Nephron progenitor cell (in vitro differentiated cells): ENCODE results near the gene LIPC.

ENCODE experiments used
- DNase-seq: peaks from one replicate; pipeline ENCODE4 v3.0.0; 2021
- H3K27ac Mint-ChIP-seq: 2 replicates; pipeline ENCODE4 v1.8.0; 2021; ENCODE audit warnings: mild to moderate bottlenecking, moderate library complexity, mixed read lengths
- H3K27me3 Mint-ChIP-seq: 2 replicates; pipeline ENCODE4 v1.8.0; 2021; ENCODE audit warnings: mild to moderate bottlenecking, low read depth, mixed read lengths; ENCODE audit not compliant: poor library complexity
- H3K36me3 Mint-ChIP-seq: 2 replicates; pipeline ENCODE4 v1.8.0; 2021; ENCODE audit warnings: low read depth, mixed read lengths
- H3K4me1 Mint-ChIP-seq: 2 replicates; pipeline ENCODE4 v1.8.0; 2021; ENCODE audit warnings: mixed read lengths
- H3K4me3 Mint-ChIP-seq: 2 replicates; pipeline ENCODE4 v1.8.0; 2021; ENCODE audit warnings: mild to moderate bottlenecking, moderate library complexity, mixed read lengths
- H3K9me3 Mint-ChIP-seq: 2 replicates; pipeline ENCODE4 v1.8.0; 2021; ENCODE audit warnings: mild to moderate bottlenecking, moderate library complexity, mixed read lengths
- TF ChIP-seq, protein P1 (sequence below): fragments of 200-600 bp; sonication (generic); IDR thresholded peaks from 2 replicates; pipeline ENCODE4 v1.5.0; 2021; ENCODE audit warnings: antibody characterized with exemption

LIPC gene

DNA sequence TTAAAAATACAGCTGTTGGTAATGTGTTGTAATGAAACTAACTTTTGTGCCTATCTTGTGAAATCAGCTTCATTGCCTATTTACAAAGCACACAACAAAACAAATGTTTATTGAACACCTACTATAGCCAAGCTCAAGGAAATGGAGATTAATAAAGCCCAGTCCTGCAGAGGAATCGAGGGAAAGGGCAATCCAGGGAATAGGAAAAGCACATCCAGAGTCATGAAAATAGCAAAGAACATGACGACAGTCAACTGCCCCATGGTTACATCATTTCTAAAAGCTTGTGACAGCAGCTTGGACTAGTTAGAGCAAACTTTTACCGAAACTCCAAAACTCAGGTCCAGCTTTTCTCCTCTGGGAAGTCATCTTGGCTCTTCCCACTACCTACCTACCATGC, 157.3 kb downstream of the LIPC start:
- Mint-ChIP-seq H3K36me3 (peaks cover 12% of the 10 kb centered on the region), H3K4me1 (peaks cover 8% of the 10 kb centered on the region), H3K9me3 (peaks cover 4% of the 10 kb centered on the region), H3K27ac (no peak overlapping the region), H3K27me3 (no peaks in the 10 kb centered on the region), H3K4me3 (no peak overlapping the region)
- DNase-seq, result no peak
- TF ChIP-seq, protein P1, sequence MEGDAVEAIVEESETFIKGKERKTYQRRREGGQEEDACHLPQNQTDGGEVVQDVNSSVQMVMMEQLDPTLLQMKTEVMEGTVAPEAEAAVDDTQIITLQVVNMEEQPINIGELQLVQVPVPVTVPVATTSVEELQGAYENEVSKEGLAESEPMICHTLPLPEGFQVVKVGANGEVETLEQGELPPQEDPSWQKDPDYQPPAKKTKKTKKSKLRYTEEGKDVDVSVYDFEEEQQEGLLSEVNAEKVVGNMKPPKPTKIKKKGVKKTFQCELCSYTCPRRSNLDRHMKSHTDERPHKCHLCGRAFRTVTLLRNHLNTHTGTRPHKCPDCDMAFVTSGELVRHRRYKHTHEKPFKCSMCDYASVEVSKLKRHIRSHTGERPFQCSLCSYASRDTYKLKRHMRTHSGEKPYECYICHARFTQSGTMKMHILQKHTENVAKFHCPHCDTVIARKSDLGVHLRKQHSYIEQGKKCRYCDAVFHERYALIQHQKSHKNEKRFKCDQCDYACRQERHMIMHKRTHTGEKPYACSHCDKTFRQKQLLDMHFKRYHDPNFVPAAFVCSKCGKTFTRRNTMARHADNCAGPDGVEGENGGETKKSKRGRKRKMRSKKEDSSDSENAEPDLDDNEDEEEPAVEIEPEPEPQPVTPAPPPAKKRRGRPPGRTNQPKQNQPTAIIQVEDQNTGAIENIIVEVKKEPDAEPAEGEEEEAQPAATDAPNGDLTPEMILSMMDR, result no peak

DNA sequence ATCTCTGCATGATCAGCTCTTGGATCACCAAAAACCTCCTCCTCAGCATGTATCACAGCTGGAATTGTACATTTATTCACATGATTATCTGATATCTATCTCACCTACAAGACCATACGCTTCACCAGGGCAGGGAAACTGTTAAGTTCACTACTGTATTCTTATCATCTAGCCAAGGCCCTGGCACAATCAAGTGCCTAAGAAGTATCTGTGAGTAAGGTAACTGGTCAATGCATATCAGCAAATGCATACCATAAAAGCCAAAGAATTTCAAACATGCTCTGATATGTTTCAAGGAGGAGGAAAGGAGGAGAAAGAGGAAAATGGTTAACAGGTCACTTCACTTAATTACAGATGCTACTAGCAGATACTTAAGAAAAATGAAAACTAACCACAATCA, 158.4 kb downstream of the LIPC start:
- Mint-ChIP-seq H3K27ac (no peak overlapping the region), H3K4me3 (no peak overlapping the region), H3K27me3 (no peaks in the 10 kb centered on the region), H3K36me3 (peaks cover 15% of the 10 kb centered on the region), H3K9me3 (no peaks in the 10 kb centered on the region), H3K4me1 (peaks cover 4% of the 10 kb centered on the region)
- DNase-seq, result no peak
- TF ChIP-seq, protein P1, result no peak

DNA sequence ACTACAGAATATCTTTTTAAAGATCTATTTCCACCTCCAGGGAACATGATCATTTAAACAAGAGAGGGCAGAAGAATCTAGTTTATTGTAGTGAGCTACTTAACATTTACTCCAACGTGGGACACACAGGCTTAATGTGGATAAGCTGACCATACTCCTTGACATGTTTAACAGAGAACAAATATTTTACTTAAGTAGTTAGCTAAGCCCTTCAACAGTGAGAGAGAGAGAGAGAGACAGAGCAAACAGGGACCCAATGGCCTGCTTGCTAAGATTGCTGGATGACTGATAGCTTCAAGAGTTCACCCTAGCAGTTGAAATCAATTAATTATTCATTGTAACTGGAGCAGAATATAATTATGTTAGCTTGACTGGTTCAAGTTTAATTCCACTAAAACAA, 159.1 kb downstream of the LIPC start:
- H3K27ac Mint-ChIP-seq, result no peak overlapping the region
- peaks cover 19% of the 10 kb centered on the region for H3K36me3 Mint-ChIP-seq

DNA sequence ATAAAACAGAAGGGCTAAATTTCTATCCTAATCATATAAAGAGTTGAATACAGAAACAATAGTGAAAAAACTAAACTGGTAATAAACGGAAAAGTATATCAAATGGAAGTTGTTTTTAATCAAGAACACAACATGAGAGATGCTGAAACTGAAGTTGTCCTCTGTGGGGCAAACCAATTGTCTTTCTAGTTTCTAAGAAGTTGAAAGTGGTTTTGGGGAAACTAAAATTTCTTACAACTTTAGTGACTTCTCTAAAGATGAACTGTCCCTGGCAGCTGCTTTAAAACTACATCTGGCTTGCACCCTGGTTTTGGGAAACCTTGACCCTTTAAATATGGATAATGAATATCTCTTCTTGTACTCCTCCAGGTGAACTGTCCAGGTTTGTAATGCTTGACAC, 162.1 kb downstream of the LIPC start:
- peaks cover 15% of the 10 kb centered on the region for H3K4me1 Mint-ChIP-seq

More for the DNA sequence above, 159.1 kb downstream of the LIPC start:
- no peak overlapping the region for H3K4me3 Mint-ChIP-seq
- H3K9me3 Mint-ChIP-seq, result no peaks in the 10 kb centered on the region
- no peaks in the 10 kb centered on the region for H3K4me1 Mint-ChIP-seq
- DNase-seq, result no peak
- TF ChIP-seq, protein P1, result no peak
- H3K27me3 Mint-ChIP-seq, result no peaks in the 10 kb centered on the region

DNA sequence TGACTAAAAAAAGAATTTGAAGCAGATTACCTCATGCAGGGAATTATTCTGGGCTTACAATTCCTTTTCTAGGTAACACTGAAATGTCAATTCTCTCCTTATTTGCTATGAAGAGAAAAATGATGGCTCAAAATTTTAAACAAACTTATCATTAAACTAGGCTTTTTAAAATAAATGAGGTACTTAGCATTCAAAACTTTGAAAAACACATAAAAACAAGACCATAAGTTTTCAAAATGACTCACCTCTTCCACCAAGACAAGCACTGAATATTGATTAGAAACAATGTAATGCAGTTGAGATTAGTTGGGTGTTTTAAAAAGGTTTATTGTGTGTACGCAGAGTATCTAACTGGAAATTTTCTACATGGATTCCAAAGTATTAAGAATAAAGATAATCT, 163.1 kb downstream of the LIPC start:
- no peak for DNase-seq
- Mint-ChIP-seq H3K4me3 (no peak overlapping the region), H3K4me1 (peaks cover 15% of the 10 kb centered on the region), H3K27me3 (no peaks in the 10 kb centered on the region), H3K9me3 (peaks cover 11% of the 10 kb centered on the region), H3K27ac (no peak overlapping the region), H3K36me3 (peaks cover 50% of the 10 kb centered on the region)
- TF ChIP-seq, protein P1, result no peak

More for the DNA sequence above, 162.1 kb downstream of the LIPC start:
- no peak overlapping the region for H3K4me3 Mint-ChIP-seq
- H3K27ac Mint-ChIP-seq, result no peak overlapping the region
- DNase-seq, result no peak
- peaks cover 40% of the 10 kb centered on the region for H3K36me3 Mint-ChIP-seq
- TF ChIP-seq, protein P1, result no peak
- no peaks in the 10 kb centered on the region for H3K27me3 Mint-ChIP-seq
- peaks cover 5% of the 10 kb centered on the region for H3K9me3 Mint-ChIP-seq

DNA sequence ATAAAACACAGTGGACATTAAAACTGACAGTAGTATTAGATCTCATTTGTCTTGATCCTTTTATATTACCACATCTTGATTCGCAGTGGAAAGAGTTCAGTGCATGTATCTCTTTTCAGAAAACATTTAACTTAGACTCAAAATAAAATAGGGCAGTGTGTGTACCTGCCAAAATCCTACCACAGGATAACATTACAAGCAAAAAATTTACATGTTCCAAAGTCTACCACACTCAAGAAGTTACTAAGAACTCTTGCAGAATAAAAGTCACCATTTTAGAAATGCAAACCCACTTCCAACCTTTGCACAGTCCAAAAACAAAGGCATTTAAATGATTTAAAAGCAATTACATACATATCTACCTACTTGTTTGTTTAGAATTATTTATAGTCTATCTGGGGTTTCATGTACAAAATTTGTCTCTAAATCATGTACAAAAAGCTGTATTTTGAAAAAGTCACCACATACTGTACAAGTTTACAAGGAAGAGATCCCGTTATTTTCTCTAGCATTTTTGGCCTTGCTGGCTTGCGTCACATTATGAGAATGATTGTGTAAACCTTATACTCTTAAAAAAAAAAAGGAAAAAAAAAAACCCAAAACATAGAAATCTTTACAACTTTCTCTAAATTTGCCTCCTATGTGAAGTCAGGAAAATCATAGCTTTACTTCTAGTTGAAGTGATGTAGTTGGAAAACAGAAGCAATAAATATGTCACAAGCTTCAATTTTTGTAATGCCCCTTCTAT, 163.9 kb downstream of the LIPC start:
- no peak overlapping the region for H3K4me3 Mint-ChIP-seq
- H3K27me3 Mint-ChIP-seq, result no peaks in the 10 kb centered on the region
- peaks cover 56% of the 10 kb centered on the region for H3K36me3 Mint-ChIP-seq
- peaks cover 15% of the 10 kb centered on the region for H3K4me1 Mint-ChIP-seq
- peak overlapping the region; percentile 10 for H3K27ac Mint-ChIP-seq
- TF ChIP-seq, protein P1, result no peak
- no peak for DNase-seq
- H3K9me3 Mint-ChIP-seq, result peaks cover 11% of the 10 kb centered on the region
